ENCODE data around the gene VPS13D.

Gene VPS13D

DNA sequence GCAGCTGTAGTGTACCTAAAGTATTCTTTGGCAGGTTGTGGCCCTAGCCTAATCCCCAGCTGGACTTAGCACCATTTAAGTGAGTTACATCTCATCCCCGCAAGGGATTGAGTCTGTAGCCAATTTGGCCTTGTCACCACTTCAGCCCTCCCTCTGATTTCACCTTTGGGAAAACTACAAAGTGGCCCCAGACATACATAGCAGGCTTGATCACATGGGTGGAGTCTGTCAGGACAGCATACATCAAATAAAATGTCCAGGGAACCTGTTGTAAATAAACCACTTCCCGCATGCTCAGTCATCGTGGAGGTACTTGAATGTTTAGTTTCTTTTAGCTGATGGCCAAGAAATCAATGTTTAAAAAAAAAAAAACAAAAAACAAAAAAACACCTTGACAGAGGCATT lies 245.7 kb downstream of the VPS13D start:
- Histone ChIP-seq H3K4me3 (no peak overlapping the region), H3K9ac (ENCODE audit: insufficient read length) (no peak overlapping the region), H3K36me3 (ENCODE audit: insufficient read depth, low read length) (no peaks in the 10 kb centered on the region), H3K27ac (no peak overlapping the region), H3K9me3 (ENCODE audit: low read depth, low read length) (peaks cover 7% of the 10 kb centered on the region; the same call in 1 of the 2 replicates)
- no peak for DNase-seq (ENCODE audit: low read depth, low spot score)
- TF ChIP-seq POLR2AphosphoS5 (IDR thresholded peaks at IDR 0.05; ENCODE audit: borderline replicate concordance, low read depth, low read length) (no peak), EZH2 (IDR thresholded peaks at IDR 0.05) (no peak), FOXP2 (optimal IDR thresholded peaks at IDR 0.05; ENCODE audit: control extremely low read depth, extremely low read length, insufficient read depth) (no peak)

DNA sequence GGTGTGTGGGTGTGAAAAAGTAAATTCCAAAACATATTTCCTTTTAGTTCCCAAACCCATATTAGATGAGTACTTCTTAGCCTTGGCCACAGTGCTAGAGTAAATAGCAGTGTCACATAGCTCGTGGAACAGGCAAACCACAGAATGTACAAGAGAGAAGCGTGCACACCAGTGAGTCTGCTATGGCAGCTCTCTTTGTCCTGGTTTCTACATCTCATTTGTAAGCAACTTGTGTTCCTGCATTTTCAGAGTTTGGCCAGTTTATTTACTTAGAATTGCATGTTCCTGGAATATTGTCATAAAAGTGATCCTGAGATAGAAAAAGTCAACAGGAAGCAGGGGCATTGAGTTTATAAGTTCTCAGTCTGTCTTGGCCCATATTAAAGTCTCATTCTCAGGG lies 246.1 kb downstream of the VPS13D start:
- Histone ChIP-seq H3K9me3 (ENCODE audit: low read depth, low read length) (peaks cover 7% of the 10 kb centered on the region; the same call in 1 of the 2 replicates), H3K27ac (no peak overlapping the region), H3K9ac (ENCODE audit: insufficient read length) (no peak overlapping the region), H3K4me3 (no peak overlapping the region), H3K36me3 (ENCODE audit: insufficient read depth, low read length) (no peaks in the 10 kb centered on the region)
- DNase-seq (ENCODE audit: low read depth, low spot score), result no peak
- no peak for TF ChIP-seq FOXP2 (optimal IDR thresholded peaks at IDR 0.05; ENCODE audit: control extremely low read depth, extremely low read length, insufficient read depth)
- no peak for TF ChIP-seq EZH2 (IDR thresholded peaks at IDR 0.05)
- no peak for TF ChIP-seq POLR2AphosphoS5 (IDR thresholded peaks at IDR 0.05; ENCODE audit: borderline replicate concordance, low read depth, low read length)

DNA sequence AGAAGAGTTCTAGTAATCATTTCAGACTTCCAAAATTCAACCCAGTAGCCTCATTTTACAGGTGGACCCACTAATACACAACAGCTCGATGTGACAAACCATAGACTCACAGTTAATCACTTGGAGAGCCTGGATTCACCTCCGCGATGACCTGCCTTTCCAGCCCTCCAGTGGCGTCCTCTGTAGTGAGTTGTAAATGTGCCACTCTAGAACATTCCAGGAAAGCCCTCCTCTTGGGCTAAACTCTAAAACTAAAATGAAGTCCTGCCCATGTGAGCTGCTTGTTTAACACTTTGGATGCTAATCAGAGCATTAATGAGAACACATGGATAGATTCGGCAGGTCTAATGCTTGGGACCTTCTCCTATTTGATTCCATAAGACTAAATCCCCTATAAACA lies 247.5 kb downstream of the VPS13D start:
- Histone ChIP-seq H3K9me3 (ENCODE audit: low read depth, low read length) (peaks cover 7% of the 10 kb centered on the region; the same call in 1 of the 2 replicates), H3K36me3 (ENCODE audit: insufficient read depth, low read length) (no peaks in the 10 kb centered on the region), H3K27ac (no peak overlapping the region), H3K4me3 (no peak overlapping the region), H3K9ac (ENCODE audit: insufficient read length) (no peak overlapping the region)
- TF ChIP-seq FOXP2 (optimal IDR thresholded peaks at IDR 0.05; ENCODE audit: control extremely low read depth, extremely low read length, insufficient read depth) (no peak), POLR2AphosphoS5 (IDR thresholded peaks at IDR 0.05; ENCODE audit: borderline replicate concordance, low read depth, low read length) (no peak)
- no peak for DNase-seq (ENCODE audit: low read depth, low spot score)

DNA sequence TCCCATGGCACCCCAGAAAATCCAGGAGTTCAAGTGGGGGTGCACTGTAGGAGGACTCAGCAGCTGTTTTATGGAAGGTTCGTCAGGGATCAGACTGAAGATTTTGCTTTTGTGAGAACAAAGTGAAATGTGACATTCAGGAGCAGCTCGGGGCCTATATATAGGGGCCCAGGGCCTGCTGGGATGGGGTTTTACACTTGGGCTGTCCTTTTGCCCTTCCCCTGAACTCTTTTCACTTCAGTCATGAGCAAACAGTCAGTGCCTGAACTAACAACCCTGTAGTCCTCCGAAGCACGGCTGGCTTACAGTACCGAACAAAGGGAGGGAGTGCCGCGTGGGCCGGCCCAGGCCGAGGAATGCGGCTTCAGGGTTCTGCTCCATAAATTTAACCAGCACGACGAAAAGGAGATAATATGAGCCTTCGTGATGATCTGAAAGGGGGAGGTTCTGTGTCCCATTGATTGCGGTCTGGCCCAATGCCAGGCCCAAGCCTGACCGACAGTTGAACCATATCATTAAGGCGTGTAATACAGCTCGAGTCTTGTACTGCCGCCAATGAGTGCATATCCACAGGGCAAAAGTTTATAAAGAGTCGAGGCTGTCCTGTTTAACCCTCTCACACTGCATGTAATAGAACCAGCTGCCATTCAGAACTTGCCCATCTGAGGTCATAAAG lies 248.2 kb downstream of the VPS13D start:
- Histone ChIP-seq H3K36me3 (ENCODE audit: insufficient read depth, low read length) (no peaks in the 10 kb centered on the region), H3K4me3 (peak overlapping the region; percentile 38; the same call in 1 of the 2 replicates), H3K9ac (ENCODE audit: insufficient read length) (peak overlapping the region; percentile 35), H3K27ac (no peak overlapping the region), H3K9me3 (ENCODE audit: low read depth, low read length) (peaks cover 7% of the 10 kb centered on the region; the same call in 1 of the 2 replicates)
- peak; percentile 6 for TF ChIP-seq FOXP2 (optimal IDR thresholded peaks at IDR 0.05; ENCODE audit: control extremely low read depth, extremely low read length, insufficient read depth)
- TF ChIP-seq EZH2 (IDR thresholded peaks at IDR 0.05), result no peak
- TF ChIP-seq POLR2AphosphoS5 (IDR thresholded peaks at IDR 0.05; ENCODE audit: borderline replicate concordance, low read depth, low read length), result peak; percentile 65; the same call in 1 of the 2 replicates
- peak; percentile 70 for DNase-seq (ENCODE audit: low read depth, low spot score)

DNA sequence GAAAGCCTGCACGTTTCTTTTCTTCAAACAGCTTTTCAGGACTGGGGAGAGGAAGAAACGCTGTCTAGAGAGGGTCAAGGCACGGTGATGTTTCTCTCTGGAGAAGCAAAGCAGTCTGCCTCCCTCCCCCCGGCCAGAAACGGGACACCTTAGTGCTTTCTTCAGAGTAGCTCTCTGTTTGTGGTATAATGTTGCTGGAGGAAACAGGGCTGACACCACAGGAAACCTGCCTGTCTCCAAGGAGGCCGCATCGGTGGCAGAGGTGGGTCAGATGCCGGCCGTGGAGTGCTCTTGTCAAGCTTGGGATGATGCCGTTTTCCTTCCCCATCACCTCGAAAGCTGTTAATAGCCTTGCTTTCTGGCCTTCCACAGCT lies 248.8 kb downstream of the VPS13D start:
- H3K27ac ChIP-seq, result no peak overlapping the region
- DNase-seq (ENCODE audit: low read depth, low spot score), result no peak
- H3K4me3 ChIP-seq, result no peak overlapping the region; the same call in 1 of the 2 replicates
- H3K9ac ChIP-seq (ENCODE audit: insufficient read length), result no peak overlapping the region
- peaks cover 7% of the 10 kb centered on the region; the same call in 1 of the 2 replicates for H3K9me3 ChIP-seq (ENCODE audit: low read depth, low read length)
- no peaks in the 10 kb centered on the region for H3K36me3 ChIP-seq (ENCODE audit: insufficient read depth, low read length)
- TF ChIP-seq POLR2AphosphoS5 (IDR thresholded peaks at IDR 0.05; ENCODE audit: borderline replicate concordance, low read depth, low read length), result no peak
- no peak for TF ChIP-seq EZH2 (IDR thresholded peaks at IDR 0.05)
- no peak for TF ChIP-seq FOXP2 (optimal IDR thresholded peaks at IDR 0.05; ENCODE audit: control extremely low read depth, extremely low read length, insufficient read depth)

DNA sequence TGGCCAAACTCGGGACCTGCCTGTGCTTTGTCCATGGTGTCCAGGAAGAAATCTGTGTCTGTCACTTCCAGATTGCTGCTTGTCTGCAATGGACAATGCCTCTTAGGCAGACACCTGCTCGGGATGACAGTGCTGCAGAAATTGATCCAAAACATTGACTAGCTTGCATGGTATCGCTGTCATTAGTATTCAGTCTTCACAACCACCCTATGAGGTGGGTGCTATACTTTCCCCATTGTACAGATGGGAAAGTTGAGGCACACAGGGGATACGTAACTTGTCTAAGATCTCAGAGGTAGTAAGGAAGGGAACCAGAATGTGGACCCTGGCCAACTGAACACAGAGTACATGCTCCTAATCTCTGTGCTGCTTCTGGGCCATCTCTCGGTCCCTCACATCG lies 249.5 kb downstream of the VPS13D start:
- no peak for DNase-seq (ENCODE audit: low read depth, low spot score)
- Histone ChIP-seq H3K9me3 (ENCODE audit: low read depth, low read length) (peaks cover 5% of the 10 kb centered on the region; the same call in 1 of the 2 replicates), H3K36me3 (ENCODE audit: insufficient read depth, low read length) (no peaks in the 10 kb centered on the region), H3K27ac (no peak overlapping the region), H3K9ac (ENCODE audit: insufficient read length) (no peak overlapping the region), H3K4me3 (no peak overlapping the region)
- TF ChIP-seq POLR2AphosphoS5 (IDR thresholded peaks at IDR 0.05; ENCODE audit: borderline replicate concordance, low read depth, low read length) (no peak), EZH2 (IDR thresholded peaks at IDR 0.05) (no peak), FOXP2 (optimal IDR thresholded peaks at IDR 0.05; ENCODE audit: control extremely low read depth, extremely low read length, insufficient read depth) (no peak)

DNA sequence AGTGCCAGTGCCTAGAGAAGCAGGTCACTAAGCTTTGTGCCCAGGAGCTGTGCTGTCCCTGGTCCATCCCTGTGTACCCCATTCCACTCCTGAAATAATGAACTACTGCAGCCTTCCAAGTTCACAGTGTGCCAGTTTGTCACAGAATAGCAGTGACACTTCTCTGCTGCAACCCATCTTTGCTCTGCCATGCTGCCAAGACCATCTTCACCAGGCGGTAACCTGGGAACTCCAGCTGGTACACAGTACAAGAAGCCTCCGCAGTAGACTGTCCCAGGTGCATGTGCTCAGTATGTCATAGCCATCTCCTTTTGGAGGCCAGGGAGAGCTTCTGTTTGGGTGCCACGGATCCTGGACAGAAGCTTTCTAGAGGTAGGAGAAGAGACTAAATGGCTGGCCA lies 250.2 kb downstream of the VPS13D start:
- no peak overlapping the region for H3K9ac ChIP-seq (ENCODE audit: insufficient read length)
- DNase-seq (ENCODE audit: low read depth, low spot score), result no peak
- H3K4me3 ChIP-seq, result no peak overlapping the region
- H3K9me3 ChIP-seq (ENCODE audit: low read depth, low read length), result no peaks in the 10 kb centered on the region
- no peak overlapping the region for H3K27ac ChIP-seq
- TF ChIP-seq FOXP2 (optimal IDR thresholded peaks at IDR 0.05; ENCODE audit: control extremely low read depth, extremely low read length, insufficient read depth) (no peak), POLR2AphosphoS5 (IDR thresholded peaks at IDR 0.05; ENCODE audit: borderline replicate concordance, low read depth, low read length) (no peak), EZH2 (IDR thresholded peaks at IDR 0.05) (no peak)
- H3K36me3 ChIP-seq (ENCODE audit: insufficient read depth, low read length), result no peaks in the 10 kb centered on the region

DNA sequence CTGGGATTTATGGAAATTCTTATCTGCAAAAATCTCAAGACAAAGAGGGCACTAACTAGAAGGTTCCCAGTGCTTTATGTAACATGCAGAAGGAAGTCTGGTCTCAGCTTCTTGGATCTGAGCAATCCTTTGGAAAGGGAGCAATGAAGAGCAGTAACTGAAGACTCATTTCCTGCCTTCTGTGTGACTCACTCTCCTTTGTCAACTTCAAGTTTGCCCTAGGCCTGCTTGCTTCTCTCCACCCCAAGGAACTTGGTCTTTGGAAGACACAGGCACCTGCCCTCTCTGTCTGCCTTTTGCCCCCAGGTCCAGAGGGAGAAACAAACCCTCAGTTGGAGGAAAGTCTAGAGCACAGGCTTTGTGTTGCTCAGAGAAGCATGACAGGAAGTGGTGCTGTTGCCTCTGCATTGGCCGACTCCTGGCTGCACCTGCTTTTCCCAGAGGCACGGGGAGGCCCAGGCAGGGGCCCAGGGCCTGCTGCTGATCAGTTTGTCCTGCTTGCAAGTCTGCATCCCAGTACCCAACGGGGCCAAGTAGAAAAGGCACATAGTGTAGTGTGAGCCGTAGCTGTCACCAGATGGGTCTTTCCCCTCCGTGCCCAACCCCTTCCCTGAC lies 251.0 kb downstream of the VPS13D start:
- Histone ChIP-seq H3K9me3 (ENCODE audit: low read depth, low read length) (no peaks in the 10 kb centered on the region), H3K36me3 (ENCODE audit: insufficient read depth, low read length) (no peaks in the 10 kb centered on the region), H3K4me3 (no peak overlapping the region), H3K9ac (ENCODE audit: insufficient read length) (no peak overlapping the region), H3K27ac (0 out of 2 replicates have a peak overlapping the region, but pooled peaks have one; percentile 52)
- TF ChIP-seq FOXP2 (optimal IDR thresholded peaks at IDR 0.05; ENCODE audit: control extremely low read depth, extremely low read length, insufficient read depth) (no peak), EZH2 (IDR thresholded peaks at IDR 0.05) (no peak)
- DNase-seq (ENCODE audit: low read depth, low spot score), result no peak

All from SK-N-MC (cell line).